ENCODE data around the gene BEAN1.

- no peak for TF ChIP-seq CTCF (IDR thresholded peaks at IDR 0.05 in 8 of 11, conservative IDR thresholded peaks at IDR 0.05 in 3 of 11)
- no peak for TF ChIP-seq POLR2AphosphoS5 (IDR thresholded peaks at IDR 0.05)
- TF ChIP-seq POLR2A (IDR thresholded peaks at IDR 0.05), result no peak
These were observed 43.5 kb upstream of the BEAN1 start for GRCh38 chr16:66383551-66383950.

Measured in spleen (tissue), 7 donors.